Heart right ventricle (tissue), 16 donors: Measurements from ENCODE around the gene PIBF1. TPM values are rescaled to one million over a fixed set of nuclear protein-coding genes. Genes with fewer than 3 reads are reported as not detected.
A peak's percentile ranks its signal among the peaks of the same experiment; 100 is the strongest.
"Not testable (repeated sequence)": the region's sequence is repeated elsewhere in the genome, so short reads cannot be mapped to it uniquely, and the experiment has no call there.

ENCODE experiments used
- ATAC-seq, 8 donors: fragments of 200-7000 bp; cut with Tn5 transposase; one replicate each; pipeline ENCODE4 v1.9.1; 2020; ENCODE audit warnings: mild to moderate bottlenecking in 8 of 8, moderate library complexity in 8 of 8, moderate number of reproducible peaks in 1 of 8
- DNase-seq, 2 donors: peaks; one replicate each; pipeline ENCODE4 v3.0.0-alpha.2; 2020
- H3K27ac ChIP-seq, 10 donors: fragments of 200-600 bp; sonication (generic) in 2 of 10; one replicate each; pipeline versions ENCODE4 v1.5.0 to v1.8.0; 2020 to 2022; ENCODE audit warnings: mild to moderate bottlenecking in 3 of 10
- H3K27me3 ChIP-seq, 7 donors: fragments of 200-600 bp; one replicate each; pipeline ENCODE4 v1.8.0; 2021 to 2022; ENCODE audit warnings: mild to moderate bottlenecking in 2 of 7
- H3K36me3 ChIP-seq, 9 donors: fragments of 200-600 bp; sonication (generic) in 1 of 9; one replicate each; pipeline versions ENCODE4 v1.5.0 to v1.8.0; 2020 to 2022; ENCODE audit warnings: mild to moderate bottlenecking in 2 of 9
- H3K4me1 ChIP-seq, 9 donors: fragments of 200-600 bp; sonication (generic) in 1 of 9; one replicate each; pipeline versions ENCODE4 v1.5.0 to v1.8.0; 2020 to 2022; ENCODE audit warnings: mild to moderate bottlenecking in 4 of 9
- H3K4me3 ChIP-seq, 10 donors: fragments of 200-600 bp; sonication (generic) in 2 of 10; one replicate each; pipeline versions ENCODE4 v1.5.0 to v1.8.0; 2020 to 2022; ENCODE audit warnings: mild to moderate bottlenecking in 7 of 10, moderate library complexity in 2 of 10
- H3K9me3 ChIP-seq, 11 donors: fragments of 200-600 bp in 10 of 11; sonication (generic) in 2 of 11; one replicate each; pipeline versions ENCODE4 v1.5.0 to v1.8.0; 2013 to 2022; ENCODE audit warnings: mild to moderate bottlenecking in 2 of 11, control low read depth in 1 of 11, moderate library complexity in 1 of 11
- WGBS, 2 donors: extraction: QIAGEN DNeasy Blood & Tissue Kit; methylation state at CpG; one replicate each; pipeline ENCODE4 v1.1.7; 2013; ENCODE audit warnings: inconsistent platforms in 1 of 2; 5-methylcytosine and 5-hydroxymethylcytosine counted together
- intact Hi-C, 10 donors: fragments of 100-400 bp; cut with DNase I; formaldehyde crosslinking; loops; one replicate each; pipeline versions ENCODE4 v1.11.1 to v1.14.2; 2022
- polyA plus RNA-seq, 2 donors: library from polyadenylated mRNA; stranded (reverse); fragments of 200-250 nt; gene quantifications; one replicate each; pipeline ENCODE4 v1.2.3, GENCODE V29; 2013
- total RNA-seq, 10 donors: library from RNA; stranded (reverse); fragmentation: NEBNext Ultra II Directional in 3 of 10; extraction: Animal tissue kit (Norgen Biotek cat#: 25700) in 3 of 10; gene quantifications; one replicate each; pipeline versions ENCODE4 v1.2.1 to v1.2.4, GENCODE V29; 2021 to 2023
- TF ChIP-seq, protein P1 (sequence below), 9 donors: fragments of 200-600 bp; sonication (generic) in 2 of 9; IDR thresholded peaks; one replicate each; pipeline versions ENCODE4 v1.5.0 to v1.8.0; 2021 to 2022; ENCODE audit warnings: antibody characterized with exemption in 9 of 9, mild to moderate bottlenecking in 5 of 9, moderate library complexity in 1 of 9
- donor health status: Arrhythmogenic right ventricular cardiomyopathy.
- donor health status: ischemic (EF 13 %, LVEDD 7.1; RV severe dilation, severe dysfunction).
- donor health status: healthy with polysubstance abuse.
- donor health status: DM: no; HTN: yes; CAD: no.
- donor health status: DM: no; HTN: no; CAD: no.
- donor health status: ischemic (EF 25% LVEDD 6.9; RV normal size, moderate dysfunction).
- donor health status: ischemic (EF 25% LVEDD 5.7; RV mildly dilated, moderate dysfunction).
- donor health status: healthy.
- donor health status: DM: yes; HTN: yes; CAD: no.
- donor health status: Ischemic cardiomyopathy.
- donor health status: ischemic (EF 35%, LVEDD 5.7; RV mildly dilated, moderate dysfunction).
- donor health status: nonischemic (EF 11% LVEDD 7.7; RV severe dilation, severe dysfunction).
- donor health status: DM: yes; HTN: yes; CAD: no.
- donor health status: PGD.
- donor health status: ischemic (EF 29% LVEDD 5.4; RV normal size, mild dysfunction).
- donor health status: nonischemic (EF 23%, LVEDD 6.1; RV moderate dilation, normal function).

Gene PIBF1
- total and polyA plus RNA-seq, 12 donors: 7.5 to 20.9 (median 16.7) TPM

DNA sequence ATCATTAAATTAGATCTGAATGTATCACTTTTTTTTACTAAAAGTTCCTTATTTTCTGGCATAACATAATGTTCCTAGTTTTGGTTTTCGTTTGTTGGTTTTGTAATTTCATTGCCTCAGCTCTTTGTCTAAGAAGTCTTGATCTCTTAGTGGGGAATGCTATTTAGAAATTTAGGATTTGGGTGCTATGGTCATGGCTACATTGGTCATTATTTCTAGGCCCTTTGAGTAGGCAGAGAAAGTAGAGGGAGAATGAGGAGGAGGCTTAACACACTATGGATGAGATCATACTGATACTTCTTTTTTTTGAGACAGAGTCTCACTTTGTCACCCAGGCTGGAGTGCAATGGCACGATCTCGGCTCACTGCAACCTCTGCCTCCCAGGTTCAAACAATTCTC, 41.8 kb downstream of the PIBF1 start:
- ATAC-seq: no peak
- intact Hi-C loops: no loop called here
- 92 to 96% methylated on average over 3 of the region's 3 CpGs for WGBS, 2 donors

DNA sequence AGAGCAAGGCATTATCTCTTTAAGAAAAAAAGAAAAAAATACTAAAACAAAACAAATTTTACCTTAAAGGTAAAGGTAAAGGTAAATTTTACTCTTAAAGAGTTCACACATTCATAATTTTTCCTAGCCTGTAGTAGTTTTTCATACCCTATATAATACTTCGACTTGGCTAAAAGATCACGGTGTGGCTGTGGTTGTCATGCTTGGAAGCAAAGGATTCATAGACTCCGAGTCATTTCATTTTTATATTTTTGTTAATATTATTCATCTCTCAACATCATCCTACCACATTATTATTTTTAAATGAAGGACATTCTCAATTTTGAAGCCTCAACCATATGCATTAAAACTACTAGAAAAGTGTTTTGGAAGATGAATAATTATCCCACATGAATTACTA, 52.7 kb downstream of the PIBF1 start:
- 97 to 98% methylated on average over 3 of the region's 3 CpGs for WGBS, 2 donors
- intact Hi-C loops: loop anchor here in 1 of 10 donors (10.0 kb wide), 1 partner anchor 880 kb away; no protein-coding TSS in a partner anchor
- H3K36me3 ChIP-seq: peaks cover 0 to 70% (median 7%) of the 10 kb centered on the region in 9 donors
- no peaks in the 10 kb centered on the region for H3K27me3 ChIP-seq
- no peak overlapping the region for H3K27ac ChIP-seq
- no peaks in the 10 kb centered on the region for H3K4me1 ChIP-seq
- peaks cover 0 to 10% (median 0%) of the 10 kb centered on the region in 11 donors for H3K9me3 ChIP-seq
- no peak overlapping the region for H3K4me3 ChIP-seq
- DNase-seq (no peak), ATAC-seq (no peak)
- TF ChIP-seq, protein P1, sequence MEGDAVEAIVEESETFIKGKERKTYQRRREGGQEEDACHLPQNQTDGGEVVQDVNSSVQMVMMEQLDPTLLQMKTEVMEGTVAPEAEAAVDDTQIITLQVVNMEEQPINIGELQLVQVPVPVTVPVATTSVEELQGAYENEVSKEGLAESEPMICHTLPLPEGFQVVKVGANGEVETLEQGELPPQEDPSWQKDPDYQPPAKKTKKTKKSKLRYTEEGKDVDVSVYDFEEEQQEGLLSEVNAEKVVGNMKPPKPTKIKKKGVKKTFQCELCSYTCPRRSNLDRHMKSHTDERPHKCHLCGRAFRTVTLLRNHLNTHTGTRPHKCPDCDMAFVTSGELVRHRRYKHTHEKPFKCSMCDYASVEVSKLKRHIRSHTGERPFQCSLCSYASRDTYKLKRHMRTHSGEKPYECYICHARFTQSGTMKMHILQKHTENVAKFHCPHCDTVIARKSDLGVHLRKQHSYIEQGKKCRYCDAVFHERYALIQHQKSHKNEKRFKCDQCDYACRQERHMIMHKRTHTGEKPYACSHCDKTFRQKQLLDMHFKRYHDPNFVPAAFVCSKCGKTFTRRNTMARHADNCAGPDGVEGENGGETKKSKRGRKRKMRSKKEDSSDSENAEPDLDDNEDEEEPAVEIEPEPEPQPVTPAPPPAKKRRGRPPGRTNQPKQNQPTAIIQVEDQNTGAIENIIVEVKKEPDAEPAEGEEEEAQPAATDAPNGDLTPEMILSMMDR (IDR thresholded peaks at IDR 0.05): no peak

More for the DNA sequence above, 41.8 kb downstream of the PIBF1 start:
- no peaks in the 10 kb centered on the region for H3K27me3 ChIP-seq
- TF ChIP-seq, protein P1 (IDR thresholded peaks at IDR 0.05): no peak
- no peaks in the 10 kb centered on the region for H3K4me1 ChIP-seq
- no peaks in the 10 kb centered on the region for H3K9me3 ChIP-seq
- peaks cover 0 to 79% (median 12%) of the 10 kb centered on the region in 9 donors for H3K36me3 ChIP-seq
- no peak for DNase-seq
- no peak overlapping the region for H3K4me3 ChIP-seq
- no peak overlapping the region for H3K27ac ChIP-seq

DNA sequence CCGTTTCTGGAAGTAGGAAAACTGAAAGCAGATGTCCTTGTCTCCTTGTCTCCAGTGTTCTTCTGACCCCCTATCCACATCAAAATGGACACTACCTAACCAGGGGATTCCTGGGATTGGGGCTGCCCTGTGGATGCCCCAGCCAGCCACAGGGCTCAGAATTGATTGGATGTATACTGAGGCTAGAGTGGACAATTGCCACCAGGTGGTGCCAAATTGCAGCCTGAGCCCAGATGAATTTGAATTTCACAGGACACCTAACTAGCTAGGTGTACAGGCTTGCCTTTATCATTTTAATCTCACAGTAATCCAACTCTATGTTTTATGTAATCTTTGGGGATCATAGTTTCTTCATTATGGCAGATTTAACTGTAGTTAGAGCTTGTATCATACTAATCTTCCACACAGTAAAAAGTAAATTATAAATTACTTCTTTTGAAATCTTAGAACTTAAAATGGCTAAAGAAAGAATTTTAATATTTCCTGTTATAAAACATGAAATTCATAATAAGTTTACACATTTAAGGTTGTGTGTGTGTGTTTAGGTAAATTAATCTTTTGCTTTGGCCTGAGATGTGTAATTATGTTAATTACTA, 58.0 kb downstream of the PIBF1 start:
- WGBS, 2 donors: 93 to 94% methylated on average over 1 of the region's 1 CpG
- no peaks in the 10 kb centered on the region for H3K4me1 ChIP-seq
- ATAC-seq (peak in 7 of 8 donors; percentile 33 to 74 (median 53)), DNase-seq (no peak)
- intact Hi-C loops: loop anchor here in 2 of 10 donors (10.0 kb wide), 2 partner anchors 865 to 875 kb away; no protein-coding TSS in a partner anchor
- H3K9me3 ChIP-seq: peaks cover 0 to 2% (median 0%) of the 10 kb centered on the region in 11 donors
- H3K36me3 ChIP-seq: peaks cover 0 to 73% (median 7%) of the 10 kb centered on the region in 9 donors
- H3K4me3 ChIP-seq: no peak overlapping the region
- TF ChIP-seq, protein P1 (IDR thresholded peaks at IDR 0.05): peak in 8 of 9 donors; percentile 19 to 68 (median 56)
- H3K27me3 ChIP-seq: no peaks in the 10 kb centered on the region
- H3K27ac ChIP-seq: no peak overlapping the region

DNA sequence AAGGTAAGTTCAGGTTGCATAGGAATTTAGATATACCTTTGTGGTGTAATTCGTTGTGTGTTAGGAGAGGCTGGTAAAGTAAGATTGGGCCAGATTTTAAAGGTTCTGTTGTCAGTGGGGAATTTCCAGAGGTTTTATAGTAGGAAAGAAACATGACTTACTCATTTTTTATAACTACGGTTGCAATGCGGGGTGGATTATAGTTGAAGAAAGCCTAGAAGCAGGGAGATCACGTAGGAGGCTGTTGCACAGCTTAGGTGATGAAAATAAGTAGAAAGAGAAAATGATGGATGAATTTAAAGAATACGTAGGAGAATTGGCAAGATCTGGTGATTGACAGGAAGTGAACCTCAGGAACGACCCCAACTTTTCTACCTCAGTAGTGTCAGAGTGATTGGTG, 61.1 kb downstream of the PIBF1 start:
- no peak for DNase-seq
- no peak for ATAC-seq
- H3K4me3 ChIP-seq: no peak overlapping the region
- H3K4me1 ChIP-seq: no peaks in the 10 kb centered on the region
- intact Hi-C loops: loop anchor here in 1 of 10 donors (10.0 kb wide), 1 partner anchor 862 kb away; no protein-coding TSS in a partner anchor
- H3K36me3 ChIP-seq: peaks cover 0 to 73% (median 11%) of the 10 kb centered on the region in 9 donors
- TF ChIP-seq, protein P1 (IDR thresholded peaks at IDR 0.05): no peak
- H3K27me3 ChIP-seq: no peaks in the 10 kb centered on the region
- H3K9me3 ChIP-seq: peaks cover 0 to 5% (median 0%) of the 10 kb centered on the region in 11 donors
- H3K27ac ChIP-seq: no peak overlapping the region
- WGBS, 2 donors: 90 to 91% methylated on average over 6 of the region's 6 CpGs

DNA sequence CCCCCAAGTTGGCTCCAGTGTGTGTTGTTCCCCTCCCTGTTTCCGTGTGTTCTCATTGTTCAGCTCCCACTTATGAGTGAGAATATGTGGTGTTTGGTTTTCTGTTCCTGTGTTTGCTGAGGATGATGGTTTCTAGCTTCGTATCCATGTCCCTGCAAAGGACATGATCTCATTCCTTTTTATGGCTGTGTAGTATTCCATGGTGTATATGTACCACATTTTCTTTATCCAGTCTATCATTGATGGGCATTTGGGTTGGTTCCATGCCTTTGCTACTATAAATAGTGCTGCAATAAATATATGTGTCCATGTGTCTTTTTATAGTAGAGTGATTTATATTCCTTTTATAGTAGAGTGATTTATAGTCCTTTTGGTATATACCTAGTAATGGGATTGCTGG, 63.2 kb downstream of the PIBF1 start:
- DNase-seq, H3K9me3 ChIP-seq, H3K4me1 ChIP-seq, H3K27me3 ChIP-seq, H3K4me3 ChIP-seq, ATAC-seq, H3K27ac ChIP-seq: not testable (repeated sequence)
- peaks cover 0 to 82% (median 11%) of the 10 kb centered on the region in 9 donors for H3K36me3 ChIP-seq
- WGBS, 2 donors: 94 to 95% methylated on average over 2 of the region's 2 CpGs
- intact Hi-C loops: loop anchor here in 1 of 10 donors (10.0 kb wide), 1 partner anchor 860 kb away; no protein-coding TSS in a partner anchor
